HCT116 (cell line): Measurements from ENCODE around the gene SETD2. TPM values are rescaled to one million over a fixed set of nuclear protein-coding genes. Genes with fewer than 3 reads are reported as not detected.

Experiments
- ATAC-seq: fragments of 200-7000 bp; cut with Tn5 transposase; 2 replicates; pipeline ENCODE4 v1.9.1; 2020; ENCODE audit warnings: mild to moderate bottlenecking, moderate library complexity
- BruUV-seq: library from RNA; stranded (reverse); fragments of 400-500 nt; replicated peaks from 2 replicates; lab custom pipeline; 2021; lab: Mats Ljungman, UMichigan
- CTCF ChIA-PET: fragments of 300-600 bp; sonication (Branson Sonifier 250); formaldehyde crosslinking; loops from one replicate; lab custom pipeline; 2021; ENCODE audit warnings: antibody characterized with exemption; lab: Charles Lee
- POLR2A ChIA-PET: fragments of 300-600, 350-600 bp; sonication (Branson Sonifier 250); formaldehyde crosslinking; loops from one replicate; lab custom pipeline; 2021; ENCODE audit warnings: antibody characterized with exemption; lab: Charles Lee
- RAD21 ChIA-PET, 2 experiments: fragments of 300-600 bp; sonication (Branson Sonifier 250); formaldehyde crosslinking; loops; one replicate each; lab custom pipeline; 2023; ENCODE audit warnings: low total read pairs in 2 of 2; ENCODE audit not compliant: uncharacterized antibody in 2 of 2, unreplicated experiment in 2 of 2, low non-redundant PET in 1 of 2; lab: Charles Lee
- DNase-seq: peaks from one replicate; pipeline ENCODE4 v3.0.0-alpha.2; 2010; ENCODE audit warnings: low read depth, low spot score
- H2AFZ ChIP-seq: fragments of 200-600 bp; shearing (Covaris generic), sonication (generic); 2 replicates; pipeline ENCODE4 v1.6.1; 2017; ENCODE audit warnings: low read depth, mixed run types, mixed read lengths, antibody characterized with exemption, low read length; ENCODE audit not compliant: poor library complexity, severe bottlenecking
- H3K27ac ChIP-seq: 2 replicates; pipeline ENCODE4 v1.5.1; 2012; ENCODE audit warnings: low read depth, low read length
- H3K27me3 ChIP-seq: fragments of 200-600 bp; sonication (generic); 2 replicates; pipeline ENCODE4 v1.6.1; 2016; ENCODE audit warnings: mixed run types, low read length, mixed read lengths; ENCODE audit not compliant: insufficient read depth
- H3K36me3 ChIP-seq, 2 experiments: fragments of 200-500 bp in 1 of 2; fragments of 200-600 bp in 1 of 2; sonication (Bioruptor generic) in 1 of 2; sonication (generic) in 1 of 2; 2 replicates each; pipeline versions ENCODE4 v1.5.1 to v1.6.1; 2014 to 2016; ENCODE audit warnings: low read length in 2 of 2, inconsistent platforms in 1 of 2, mixed read lengths in 1 of 2, mixed run types in 1 of 2; ENCODE audit not compliant: insufficient read depth in 2 of 2, control insufficient read depth in 1 of 2
- H3K4me1 ChIP-seq, 2 experiments: fragments of 200-600 bp in 1 of 2; sonication (generic) in 1 of 2; 2 replicates each; pipeline versions ENCODE4 v1.5.1 to v1.6.1; 2012 to 2017; ENCODE audit warnings: low read length in 2 of 2, inconsistent platforms in 1 of 2, mild to moderate bottlenecking in 1 of 2, mixed read lengths in 1 of 2, mixed run types in 1 of 2, moderate library complexity in 1 of 2; ENCODE audit not compliant: insufficient read depth in 2 of 2, control insufficient read depth in 1 of 2
- H3K4me2 ChIP-seq: fragments of 200-600 bp; sonication (generic); 2 replicates; pipeline ENCODE4 v1.6.1; 2017; ENCODE audit warnings: mixed run types, low read length, mixed read lengths
- H3K4me3 ChIP-seq, 2 experiments: fragments of 200-600 bp in 1 of 2; sonication (generic) in 1 of 2; replicated peaks in 1 of 2; 2 replicates each; pipeline ENCODE4 v1.5.1; 2011 to 2016; ENCODE audit warnings: low read length in 2 of 2, control low read depth in 1 of 2, low read depth in 1 of 2, mild to moderate bottlenecking in 1 of 2, mixed read lengths in 1 of 2, mixed run types in 1 of 2
- H3K79me2 ChIP-seq: fragments of 200-600 bp; sonication (generic); 2 replicates; pipeline ENCODE4 v1.6.1; 2017; ENCODE audit warnings: mild to moderate bottlenecking, mixed run types, low read length, moderate library complexity, mixed read lengths; ENCODE audit not compliant: insufficient read depth
- H3K9ac ChIP-seq: fragments of 200-600 bp; sonication (generic); 2 replicates; pipeline ENCODE4 v1.6.1; 2016; ENCODE audit warnings: low read length, mixed read lengths
- H3K9me2 ChIP-seq: fragments of 200-600 bp; sonication (generic), shearing (Covaris generic); 2 replicates; pipeline ENCODE4 v1.6.1; 2017; ENCODE audit warnings: mixed run types, mild to moderate bottlenecking, moderate library complexity; ENCODE audit not compliant: insufficient read depth
- H3K9me3 ChIP-seq, 2 experiments: fragments of 200-500 bp in 1 of 2; fragments of 200-600 bp in 1 of 2; sonication (Bioruptor generic) in 1 of 2; sonication (generic) in 1 of 2; 2 replicates each; pipeline ENCODE4 v1.6.1; 2014 to 2017; ENCODE audit warnings: low read length in 2 of 2, mixed read lengths in 2 of 2, inconsistent platforms in 1 of 2, low read depth in 1 of 2, mild to moderate bottlenecking in 1 of 2, mixed run types in 1 of 2, moderate library complexity in 1 of 2; ENCODE audit not compliant: control insufficient read depth in 1 of 2, insufficient read depth in 1 of 2
- H4K20me1 ChIP-seq: fragments of 200-600 bp; sonication (generic), shearing (Covaris generic); 2 replicates; pipeline ENCODE4 v1.6.1; 2017; ENCODE audit warnings: mixed run types, mild to moderate bottlenecking, moderate library complexity; ENCODE audit not compliant: insufficient read depth
- CBX3 ChIP-seq: IDR thresholded peaks from 2 replicates; pipeline ENCODE4 v1.6.1; 2012; ENCODE audit warnings: low read depth
- CEBPB ChIP-seq: IDR thresholded peaks from 2 replicates; pipeline ENCODE4 v1.6.1; 2012; ENCODE audit warnings: low read depth
- EGR1 ChIP-seq: IDR thresholded peaks from 2 replicates; pipeline ENCODE4 v1.6.1; 2012; ENCODE audit warnings: low read depth
- ELF1 ChIP-seq: IDR thresholded peaks from 2 replicates; pipeline ENCODE4 v1.6.1; 2012; ENCODE audit warnings: low read depth, borderline replicate concordance
- EZH2 ChIP-seq: fragments of 200-600 bp; sonication (generic); IDR thresholded peaks from 2 replicates; pipeline ENCODE4 v1.6.1; 2017; ENCODE audit warnings: antibody characterized with exemption, mixed run types
- EZH2phosphoT487 ChIP-seq: fragments of 200-600 bp; IDR thresholded peaks from 2 replicates; pipeline ENCODE4 v1.6.1; 2018; ENCODE audit warnings: antibody characterized with exemption, borderline replicate concordance
- FOSL1 ChIP-seq: IDR thresholded peaks from 2 replicates; pipeline ENCODE4 v1.6.1; 2012; ENCODE audit warnings: low read depth
- POLR2AphosphoS5 ChIP-seq: IDR thresholded peaks from 2 replicates; pipeline ENCODE4 v1.6.1; 2011; ENCODE audit warnings: mild to moderate bottlenecking, low read depth, low read length, moderate library complexity
- SIN3A ChIP-seq: IDR thresholded peaks from 2 replicates; pipeline ENCODE4 v1.6.1; 2012; ENCODE audit warnings: low read depth
- YY1 ChIP-seq: IDR thresholded peaks from 2 replicates; pipeline ENCODE4 v1.6.1; 2011; ENCODE audit warnings: low read length, low read depth, moderate library complexity, mild to moderate bottlenecking; ENCODE audit not compliant: insufficient replicate concordance; ENCODE audit errors: extremely low read depth
- ZFX ChIP-seq: fragments of 450-650 bp; IDR thresholded peaks from 2 replicates; pipeline ENCODE4 v1.6.1; 2017
- ZNF274 ChIP-seq: fragments of 200-500 bp; sonication (Bioruptor generic); IDR thresholded peaks from 2 replicates; pipeline ENCODE4 v1.6.1; 2014; ENCODE audit warnings: mild to moderate bottlenecking, low read depth, low read length, inconsistent platforms
- intact Hi-C: fragments of 100-400 bp; cut with micrococcal nuclease; formaldehyde crosslinking; loops from 2 replicates; pipeline ENCODE4 v1.10.0; 2022
- total RNA-seq: library from RNA; stranded (reverse); gene quantifications from one replicate; pipeline ENCODE4 v1.2.1, GENCODE V29; 2021; ENCODE audit not compliant: unreplicated experiment
- TF ChIP-seq, protein P1 (sequence below), 3 experiments: fragments of 200-600 bp in 1 of 3; sonication (generic) in 1 of 3; IDR thresholded peaks in 2 of 3; conservative IDR thresholded peaks in 1 of 3; 2 replicates each; pipeline ENCODE4 v1.5.1; 2012 to 2017; ENCODE audit warnings: low read depth in 2 of 3, low read length in 2 of 3, antibody characterized with exemption in 1 of 3, borderline replicate concordance in 1 of 3, control low read depth in 1 of 3, mild to moderate bottlenecking in 1 of 3, mixed read lengths in 1 of 3, mixed run types in 1 of 3, moderate library complexity in 1 of 3; ENCODE audit not compliant: insufficient read depth in 1 of 3
- TF ChIP-seq, protein P2 (sequence below): IDR thresholded peaks from 2 replicates; pipeline ENCODE4 v1.6.1; 2012
- TF ChIP-seq, protein P3 (sequence below): IDR thresholded peaks from 2 replicates; pipeline ENCODE4 v1.6.1; 2011; ENCODE audit warnings: mild to moderate bottlenecking, low read length, moderate library complexity; ENCODE audit not compliant: insufficient replicate concordance; ENCODE audit errors: extremely low read depth
- TF ChIP-seq, protein P4 (sequence below): IDR thresholded peaks from 2 replicates; pipeline ENCODE4 v1.6.1; 2012

The SETD2 gene
- total RNA-seq, 1 experiment from 2014 or later, result 33.0 TPM

GRCh38 chr3:47202542-47202941 is 38.6 kb upstream of the SETD2 start:
- H3K4me2 ChIP-seq, result no peak overlapping the region
- H3K79me2 ChIP-seq, result no peaks in the 10 kb centered on the region
- H3K4me3 ChIP-seq, result no peak overlapping the region
- no peaks in the 10 kb centered on the region for H3K9me2 ChIP-seq
- no TSS peak for BruUV-seq
- H3K36me3 ChIP-seq, result no peaks in the 10 kb centered on the region
- H3K9ac ChIP-seq, result no peak overlapping the region
- POLR2A ChIA-PET, result no interaction called here
- no peaks in the 10 kb centered on the region for H3K27me3 ChIP-seq
- no peaks in the 10 kb centered on the region for H4K20me1 ChIP-seq
- H3K27ac ChIP-seq, result no peak overlapping the region
- RAD21 ChIA-PET, result no interaction called here
- DNase-seq (no peak), ATAC-seq (no peak)
- no peaks in the 10 kb centered on the region for H3K9me3 ChIP-seq
- H3K4me1 ChIP-seq, result no peaks in the 10 kb centered on the region
- intact Hi-C loops, result no loop called here
- TF ChIP-seq, protein P1, sequence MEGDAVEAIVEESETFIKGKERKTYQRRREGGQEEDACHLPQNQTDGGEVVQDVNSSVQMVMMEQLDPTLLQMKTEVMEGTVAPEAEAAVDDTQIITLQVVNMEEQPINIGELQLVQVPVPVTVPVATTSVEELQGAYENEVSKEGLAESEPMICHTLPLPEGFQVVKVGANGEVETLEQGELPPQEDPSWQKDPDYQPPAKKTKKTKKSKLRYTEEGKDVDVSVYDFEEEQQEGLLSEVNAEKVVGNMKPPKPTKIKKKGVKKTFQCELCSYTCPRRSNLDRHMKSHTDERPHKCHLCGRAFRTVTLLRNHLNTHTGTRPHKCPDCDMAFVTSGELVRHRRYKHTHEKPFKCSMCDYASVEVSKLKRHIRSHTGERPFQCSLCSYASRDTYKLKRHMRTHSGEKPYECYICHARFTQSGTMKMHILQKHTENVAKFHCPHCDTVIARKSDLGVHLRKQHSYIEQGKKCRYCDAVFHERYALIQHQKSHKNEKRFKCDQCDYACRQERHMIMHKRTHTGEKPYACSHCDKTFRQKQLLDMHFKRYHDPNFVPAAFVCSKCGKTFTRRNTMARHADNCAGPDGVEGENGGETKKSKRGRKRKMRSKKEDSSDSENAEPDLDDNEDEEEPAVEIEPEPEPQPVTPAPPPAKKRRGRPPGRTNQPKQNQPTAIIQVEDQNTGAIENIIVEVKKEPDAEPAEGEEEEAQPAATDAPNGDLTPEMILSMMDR (IDR thresholded peaks at IDR 0.05 in 2 of 3, conservative IDR thresholded peaks at IDR 0.05 in 1 of 3; ENCODE audit: borderline replicate concordance in 1 of 3, insufficient read depth in 1 of 3, low read depth in 2 of 3, low read length in 2 of 3), result no peak
- TF ChIP-seq ZFX, result no peak
- no peak for TF ChIP-seq ELF1
- no peak for TF ChIP-seq CEBPB
- no peak for TF ChIP-seq YY1
- TF ChIP-seq, protein P2, sequence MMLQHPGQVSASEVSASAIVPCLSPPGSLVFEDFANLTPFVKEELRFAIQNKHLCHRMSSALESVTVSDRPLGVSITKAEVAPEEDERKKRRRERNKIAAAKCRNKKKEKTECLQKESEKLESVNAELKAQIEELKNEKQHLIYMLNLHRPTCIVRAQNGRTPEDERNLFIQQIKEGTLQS, result no peak
- TF ChIP-seq CBX3, result no peak
- no peak for TF ChIP-seq ZNF274
- TF ChIP-seq, protein P3, sequence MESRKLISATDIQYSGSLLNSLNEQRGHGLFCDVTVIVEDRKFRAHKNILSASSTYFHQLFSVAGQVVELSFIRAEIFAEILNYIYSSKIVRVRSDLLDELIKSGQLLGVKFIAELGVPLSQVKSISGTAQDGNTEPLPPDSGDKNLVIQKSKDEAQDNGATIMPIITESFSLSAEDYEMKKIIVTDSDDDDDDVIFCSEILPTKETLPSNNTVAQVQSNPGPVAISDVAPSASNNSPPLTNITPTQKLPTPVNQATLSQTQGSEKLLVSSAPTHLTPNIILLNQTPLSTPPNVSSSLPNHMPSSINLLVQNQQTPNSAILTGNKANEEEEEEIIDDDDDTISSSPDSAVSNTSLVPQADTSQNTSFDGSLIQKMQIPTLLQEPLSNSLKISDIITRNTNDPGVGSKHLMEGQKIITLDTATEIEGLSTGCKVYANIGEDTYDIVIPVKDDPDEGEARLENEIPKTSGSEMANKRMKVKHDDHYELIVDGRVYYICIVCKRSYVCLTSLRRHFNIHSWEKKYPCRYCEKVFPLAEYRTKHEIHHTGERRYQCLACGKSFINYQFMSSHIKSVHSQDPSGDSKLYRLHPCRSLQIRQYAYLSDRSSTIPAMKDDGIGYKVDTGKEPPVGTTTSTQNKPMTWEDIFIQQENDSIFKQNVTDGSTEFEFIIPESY, result no peak
- no peak for TF ChIP-seq FOSL1
- no peak for TF ChIP-seq EZH2phosphoT487
- TF ChIP-seq, protein P4, sequence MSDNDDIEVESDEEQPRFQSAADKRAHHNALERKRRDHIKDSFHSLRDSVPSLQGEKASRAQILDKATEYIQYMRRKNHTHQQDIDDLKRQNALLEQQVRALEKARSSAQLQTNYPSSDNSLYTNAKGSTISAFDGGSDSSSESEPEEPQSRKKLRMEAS, result no peak
- TF ChIP-seq POLR2AphosphoS5, result no peak
- TF ChIP-seq EZH2, result no peak
- no peak for TF ChIP-seq EGR1
- no peak for TF ChIP-seq SIN3A
- no peak overlapping the region for H2AFZ ChIP-seq
- CTCF ChIA-PET, result no interaction called here
